H54 (cell line): ENCODE results near the gene SZRD1.
A peak's percentile ranks its signal among the peaks of the same experiment; 100 is the strongest.
"Not testable (repeated sequence)": the region's sequence is repeated elsewhere in the genome, so short reads cannot be mapped to it uniquely, and the experiment has no call there.

Source experiments
- DNase-seq: peaks from one replicate; pipeline ENCODE4 v3.0.0; 2011; ENCODE audit warnings: low spot score, mixed read lengths; ENCODE audit not compliant: insufficient read length
- FAIRE-seq: peaks from 3 replicates; lab custom pipeline; 2011; peaks lifted over from hg19 to GRCh38; lab: Jason Lieb, UNC
- POLR2A ChIP-seq: IDR thresholded peaks from 2 replicates; pipeline ENCODE4 v1.6.1; 2011; ENCODE audit warnings: low read depth, mild to moderate bottlenecking, low read length

SZRD1 gene

GRCh38 chr1:16351456-16351993 lies 15.5 kb upstream of the SZRD1 start:
- peak; percentile 78 for FAIRE-seq
- no peak for DNase-seq

GRCh38 chr1:16351994-16352841 lies 14.8 kb upstream of the SZRD1 start, which contains the start of gene FBXO42:
FBXO42 (minus strand) TSS chr1:16352480; CDS start chr1:16315418, 37,062 bp downstream.
- peak; percentile 11 for FAIRE-seq
- peak; percentile 56 for TF ChIP-seq POLR2A
- peak; percentile 67 for DNase-seq

More at GRCh38 chr1:16351456-16351993, 15.5 kb upstream of the SZRD1 start:
- TF ChIP-seq POLR2A: no peak

- no peak for FAIRE-seq
- TF ChIP-seq POLR2A: no peak
- DNase-seq: no peak
Observed at GRCh38 chr1:16352842-16353535, 14.1 kb upstream of the SZRD1 start.

- FAIRE-seq (no peak), DNase-seq (no peak)
- TF ChIP-seq POLR2A: no peak
Observed at GRCh38 chr1:16354619-16355018, 12.4 kb upstream of the SZRD1 start.

- no peak for TF ChIP-seq POLR2A
- FAIRE-seq: no peak
- no peak for DNase-seq
Observed at GRCh38 chr1:16356867-16357266, 10.2 kb upstream of the SZRD1 start.

- FAIRE-seq, DNase-seq: not testable (repeated sequence)
Observed at GRCh38 chr1:16365146-16365498, 1.9 kb upstream of the SZRD1 start.

- DNase-seq (peak; percentile 28), FAIRE-seq (no peak)
Observed at GRCh38 chr1:16367258-16367967, 371 bp downstream of the SZRD1 start.

GRCh38 chr1:16367968-16368890 lies 1.2 kb downstream of the SZRD1 start:
- FAIRE-seq (peak; percentile 52), DNase-seq (no peak)
- no peak for TF ChIP-seq POLR2A

More at GRCh38 chr1:16367258-16367967, 371 bp downstream of the SZRD1 start:
- 0 out of 2 replicates have a peak, but pooled peaks have one; percentile 8 for TF ChIP-seq POLR2A

GRCh38 chr1:16369821-16370220 lies 2.8 kb downstream of the SZRD1 start:
- DNase-seq (no peak), FAIRE-seq (no peak)
- TF ChIP-seq POLR2A: no peak

GRCh38 chr1:16371725-16372124 lies 4.7 kb downstream of the SZRD1 start:
- FAIRE-seq (no peak), DNase-seq (peak; percentile 17)
- no peak for TF ChIP-seq POLR2A

GRCh38 chr1:16372535-16373285 lies 5.7 kb downstream of the SZRD1 start:
- DNase-seq: no peak
- no peak for FAIRE-seq
- no peak for TF ChIP-seq POLR2A

GRCh38 chr1:16374266-16374665 lies 7.2 kb downstream of the SZRD1 start:
- no peak for TF ChIP-seq POLR2A
- no peak for DNase-seq
- FAIRE-seq: no peak
